ENCODE results near the gene CEP131.

- TF ChIP-seq CTCF (IDR thresholded peaks at IDR 0.05; ENCODE audit: poor library complexity, severe bottlenecking) (peak; percentile 15), EP300 (conservative IDR thresholded peaks at IDR 0.05; ENCODE audit: poor library complexity, severe bottlenecking) (no peak), EZH2 (IDR thresholded peaks at IDR 0.05; ENCODE audit: borderline replicate concordance, insufficient read depth, low read length, poor library complexity, severe bottlenecking) (no peak), POLR2AphosphoS5 (IDR thresholded peaks at IDR 0.05) (no peak), RAD21 (conservative IDR thresholded peaks at IDR 0.05) (no peak), REST (IDR thresholded peaks at IDR 0.05; ENCODE audit: borderline replicate concordance) (no peak), SMC3 (conservative IDR thresholded peaks at IDR 0.05; ENCODE audit: poor library complexity) (peak; percentile 32)
Measured at GRCh38 chr17:81222620-81222905, 202 bp downstream of the CEP131 start.
